HEK293T (cell line): ENCODE data around the gene OR6Y1.

Source experiments
- CTCF ChIA-PET: fragments of 350-600 bp; formaldehyde crosslinking; extraction: SDS; loops from one replicate; lab custom pipeline; 2021; ENCODE audit warnings: antibody characterized with exemption, inconsistent platforms; lab: Yijun Ruan, JAX
- POLR2A ChIA-PET: fragments of 350-600 bp; formaldehyde crosslinking; extraction: SDS; loops from one replicate; lab custom pipeline; 2020; ENCODE audit warnings: antibody characterized with exemption, inconsistent platforms; lab: Yijun Ruan, JAX
- DNase-seq: peaks from one replicate; pipeline ENCODE4 v3.0.0; 2012; ENCODE audit warnings: mixed read lengths; ENCODE audit errors: extremely low spot score
- ARNT ChIP-seq: fragments of 450-650 bp; IDR thresholded peaks from 2 replicates; pipeline ENCODE4 v1.6.1; 2017; ENCODE audit warnings: mild to moderate bottlenecking
- BHLHE40 ChIP-seq: fragments of 450-650 bp; IDR thresholded peaks from 2 replicates; pipeline ENCODE4 v1.6.1; 2016; ENCODE audit warnings: mild to moderate bottlenecking, moderate library complexity, borderline replicate concordance
- CTBP1 ChIP-seq: fragments of 450-650 bp; IDR thresholded peaks from 2 replicates; pipeline ENCODE4 v1.6.1; 2016; ENCODE audit warnings: borderline replicate concordance
- ELF4 ChIP-seq: fragments of 450-650 bp; IDR thresholded peaks from 2 replicates; pipeline ENCODE4 v1.6.1; 2017; ENCODE audit warnings: antibody characterized with exemption
- FOXA1 ChIP-seq: fragments of 450-650 bp; IDR thresholded peaks from 2 replicates; pipeline ENCODE4 v1.6.1; 2016; ENCODE audit warnings: mild to moderate bottlenecking
- FOXK2 ChIP-seq: fragments of 450-650 bp; IDR thresholded peaks from 2 replicates; pipeline ENCODE4 v1.6.1; 2016; ENCODE audit warnings: mild to moderate bottlenecking
- FOXM1 ChIP-seq: fragments of 450-650 bp; IDR thresholded peaks from 2 replicates; pipeline ENCODE4 v1.6.1; 2017; ENCODE audit warnings: mild to moderate bottlenecking, borderline replicate concordance
- HDGF ChIP-seq: fragments of 450-650 bp; IDR thresholded peaks from 2 replicates; pipeline ENCODE4 v1.6.1; 2017; ENCODE audit warnings: antibody characterized with exemption, borderline replicate concordance
- L3MBTL2 ChIP-seq: fragments of 450-650 bp; conservative IDR thresholded peaks from 2 replicates; pipeline ENCODE4 v1.6.1; 2016; ENCODE audit warnings: mild to moderate bottlenecking
- LEF1 ChIP-seq: fragments of 450-650 bp; IDR thresholded peaks from 2 replicates; pipeline ENCODE4 v1.6.1; 2017; ENCODE audit warnings: mild to moderate bottlenecking, borderline replicate concordance
- NFRKB ChIP-seq: fragments of 450-650 bp; IDR thresholded peaks from 2 replicates; pipeline ENCODE4 v1.6.1; 2016; ENCODE audit warnings: mild to moderate bottlenecking, moderate library complexity
- PKNOX1 ChIP-seq: fragments of 450-650 bp; IDR thresholded peaks from 2 replicates; pipeline ENCODE4 v1.6.1; 2016
- SP1 ChIP-seq: fragments of 450-650 bp; IDR thresholded peaks from 2 replicates; pipeline ENCODE4 v1.6.1; 2017
- SUZ12 ChIP-seq: fragments of 450-650 bp; IDR thresholded peaks from 2 replicates; pipeline ENCODE4 v1.6.1; 2016; ENCODE audit warnings: mild to moderate bottlenecking
- TARDBP ChIP-seq: fragments of 450-650 bp; IDR thresholded peaks from 2 replicates; pipeline ENCODE4 v1.6.1; 2016
- ZNF384 ChIP-seq: fragments of 450-650 bp; IDR thresholded peaks from 2 replicates; pipeline ENCODE4 v1.6.1; 2016

The OR6Y1 gene

GRCh38 chr1:158534496-158534895, 19.7 kb downstream of the OR6Y1 start:
- POLR2A ChIA-PET = no interaction called here

GRCh38 chr1:158527190-158527815, 26.9 kb downstream of the OR6Y1 start:
- ChIA-PET CTCF (no interaction called here), POLR2A (no interaction called here)
- TF ChIP-seq LEF1 (no peak), FOXM1 (no peak), FOXA1 (no peak), ELF4 (no peak), SUZ12 (no peak), BHLHE40 (no peak), NFRKB (no peak), FOXK2 (no peak), L3MBTL2 (no peak), ZNF384 (no peak)
- DNase-seq = no peak

More at GRCh38 chr1:158534496-158534895, 19.7 kb downstream of the OR6Y1 start:
- DNase-seq = no peak
- TF ChIP-seq NFRKB (no peak), SUZ12 (no peak), ARNT (no peak), SP1 (no peak), BHLHE40 (no peak), FOXM1 (no peak), TARDBP (no peak), FOXK2 (no peak), LEF1 (no peak), L3MBTL2 (no peak), FOXA1 (no peak), CTBP1 (no peak), ZNF384 (no peak), ELF4 (no peak), HDGF (no peak)
- CTCF ChIA-PET = no interaction called here

GRCh38 chr1:158521666-158522058, 32.5 kb downstream of the OR6Y1 start:
- POLR2A ChIA-PET = no interaction called here
- no peak for DNase-seq
- TF ChIP-seq BHLHE40 = no peak
- no peak for TF ChIP-seq HDGF
- CTCF ChIA-PET = no interaction called here

DNA sequence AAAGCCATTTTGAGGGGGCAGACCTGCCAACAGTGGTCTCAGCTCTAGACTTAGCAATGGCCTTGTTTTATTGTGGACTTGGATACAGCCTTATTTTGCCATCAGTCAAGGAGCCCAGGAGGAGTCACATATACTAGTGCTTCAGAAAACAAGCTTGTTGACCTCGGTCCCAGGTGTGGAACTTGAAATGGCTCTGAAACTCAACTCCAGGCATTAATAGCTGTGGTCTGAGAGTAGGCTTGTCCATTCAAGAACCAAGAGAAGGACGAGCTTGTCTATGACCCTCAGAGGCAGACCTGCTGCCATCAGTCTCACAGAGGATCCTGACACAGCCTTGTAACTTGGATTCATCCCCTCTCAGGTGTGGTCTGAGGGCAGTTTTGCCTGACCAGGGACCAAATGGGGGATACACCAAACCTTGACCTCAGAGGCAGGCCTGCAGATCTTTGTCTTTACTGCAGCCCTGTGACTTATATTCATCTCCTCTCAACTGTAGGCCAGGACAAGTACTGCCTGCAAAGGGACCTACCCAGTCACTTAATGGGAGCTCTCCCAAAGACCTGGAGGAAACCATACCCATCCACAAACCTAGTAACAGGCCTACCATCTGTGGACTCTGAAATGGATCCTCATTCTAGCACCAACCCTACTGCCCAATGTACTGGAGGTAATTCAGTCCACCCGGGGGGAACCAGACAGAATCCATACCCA, 33.1 kb downstream of the OR6Y1 start:
- TF ChIP-seq HDGF (no peak), FOXA1 (no peak), SP1 (no peak), L3MBTL2 (no peak), NFRKB (no peak), FOXM1 (no peak), CTBP1 (no peak), BHLHE40 (no peak), SUZ12 (no peak), TARDBP (no peak), LEF1 (no peak), FOXK2 (no peak)
- POLR2A ChIA-PET = no interaction called here
- CTCF ChIA-PET = no interaction called here
- DNase-seq = no peak

DNA sequence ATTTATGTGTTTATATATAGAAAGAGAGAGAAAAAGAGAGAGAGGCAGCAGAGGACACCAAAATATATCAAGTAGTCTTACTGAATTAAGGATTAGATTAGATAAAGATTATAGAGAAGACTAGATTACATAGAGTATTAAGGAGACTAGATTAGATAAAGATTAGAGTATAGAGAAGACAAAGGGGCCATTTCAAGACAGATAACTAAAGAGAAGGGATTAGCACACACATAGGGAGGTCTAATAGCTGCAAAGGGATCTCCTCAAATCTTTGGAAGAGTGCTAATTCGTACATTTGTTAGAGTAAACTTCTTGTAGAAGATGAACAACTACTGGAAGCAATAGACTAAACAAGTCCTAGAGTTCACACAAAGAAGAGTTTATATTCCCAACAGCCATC, 34.2 kb downstream of the OR6Y1 start:
- no peak for DNase-seq
- no peak for TF ChIP-seq CTBP1
- no peak for TF ChIP-seq L3MBTL2
- TF ChIP-seq FOXK2 = no peak
- TF ChIP-seq BHLHE40 = no peak
- TF ChIP-seq LEF1 = no peak
- no peak for TF ChIP-seq SUZ12
- no peak for TF ChIP-seq TARDBP
- TF ChIP-seq FOXA1 = no peak
- TF ChIP-seq FOXM1 = no peak
- TF ChIP-seq ARNT = no peak
- no peak for TF ChIP-seq ZNF384
- no peak for TF ChIP-seq PKNOX1
- TF ChIP-seq HDGF = no peak
- TF ChIP-seq ELF4 = no peak
- no peak for TF ChIP-seq NFRKB
- no peak for TF ChIP-seq SP1
- ChIA-PET CTCF (no interaction called here), POLR2A (no interaction called here)

DNA sequence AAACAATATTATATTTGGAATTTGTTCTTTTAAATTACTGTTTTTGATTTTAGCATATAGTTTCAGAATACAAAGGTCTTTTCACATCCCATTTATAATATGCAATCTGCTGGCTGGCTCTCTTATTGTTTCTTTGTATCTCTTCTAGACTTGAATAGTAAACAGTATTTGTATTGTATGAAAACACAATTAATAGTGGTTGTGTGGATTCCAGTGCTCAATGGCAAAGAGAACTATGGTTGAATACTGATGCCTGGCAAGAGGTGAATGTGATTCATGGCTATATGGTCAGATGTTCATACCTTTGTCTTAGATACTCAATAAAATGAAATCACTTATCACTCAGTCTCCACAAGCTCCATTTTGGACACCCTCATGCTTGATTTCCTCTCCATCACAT, 37.2 kb downstream of the OR6Y1 start:
- no peak for DNase-seq
- TF ChIP-seq NFRKB = no peak
- TF ChIP-seq L3MBTL2 = no peak
- TF ChIP-seq HDGF = no peak
- no peak for TF ChIP-seq CTBP1
- TF ChIP-seq FOXA1 = no peak
- no peak for TF ChIP-seq TARDBP
- TF ChIP-seq PKNOX1 = no peak
- no peak for TF ChIP-seq ARNT
- TF ChIP-seq ELF4 = no peak
- TF ChIP-seq LEF1 = no peak
- no peak for TF ChIP-seq BHLHE40
- TF ChIP-seq SP1 = no peak
- no peak for TF ChIP-seq FOXM1
- no peak for TF ChIP-seq SUZ12
- no peak for TF ChIP-seq FOXK2
- TF ChIP-seq ZNF384 = no peak
- POLR2A ChIA-PET = no interaction called here
- CTCF ChIA-PET = no interaction called here
